BLaER1 treated with 17β-estradiol and CSF1 and Interleukin-3, amounts not matched to agents 10 nM and 100 nM (cell line): Measurements from ENCODE around the gene ZCCHC4.
"Not testable (repeated sequence)": the region's sequence is repeated elsewhere in the genome, so short reads cannot be mapped to it uniquely, and the experiment has no call there.

Experiments
- H3K27ac ChIP-seq, 11 experiments: shearing (Covaris generic); formaldehyde crosslinking; 2 replicates each; pipeline ENCODE4 v1.8.1; 2022
- H3K27me3 ChIP-seq, 11 experiments: shearing (Covaris generic); formaldehyde crosslinking; 2 replicates each; pipeline ENCODE4 v1.8.1; 2022
- H3K36me3 ChIP-seq, 11 experiments: shearing (Covaris generic); formaldehyde crosslinking; 2 replicates each; pipeline ENCODE4 v1.8.1; 2022
- H3K4me1 ChIP-seq, 10 experiments: shearing (Covaris generic); formaldehyde crosslinking; 2 replicates each; pipeline ENCODE4 v1.8.1; 2022
- H3K4me2 ChIP-seq, 11 experiments: shearing (Covaris generic); formaldehyde crosslinking; 2 replicates each; pipeline ENCODE4 v1.8.1; 2022
- H3K4me3 ChIP-seq, 10 experiments: shearing (Covaris generic); formaldehyde crosslinking; 2 replicates each; pipeline ENCODE4 v1.8.1; 2022
- H3K9ac ChIP-seq, 11 experiments: shearing (Covaris generic); formaldehyde crosslinking; 2 replicates each; pipeline ENCODE4 v1.8.1; 2022
- H3K9me3 ChIP-seq, 11 experiments: shearing (Covaris generic); formaldehyde crosslinking; replicated peaks in 1 of 11; 2 replicates each; pipeline ENCODE4 v1.8.1; 2022
- H4K20me1 ChIP-seq, 11 experiments: shearing (Covaris generic); formaldehyde crosslinking; 2 replicates each; pipeline ENCODE4 v1.8.1; 2022
- Cebpa-rat ChIP-seq, 11 experiments: shearing (Covaris generic); IDR thresholded peaks; 2 replicates each; pipeline ENCODE4 v1.8.1; 2022

The ZCCHC4 gene

DNA sequence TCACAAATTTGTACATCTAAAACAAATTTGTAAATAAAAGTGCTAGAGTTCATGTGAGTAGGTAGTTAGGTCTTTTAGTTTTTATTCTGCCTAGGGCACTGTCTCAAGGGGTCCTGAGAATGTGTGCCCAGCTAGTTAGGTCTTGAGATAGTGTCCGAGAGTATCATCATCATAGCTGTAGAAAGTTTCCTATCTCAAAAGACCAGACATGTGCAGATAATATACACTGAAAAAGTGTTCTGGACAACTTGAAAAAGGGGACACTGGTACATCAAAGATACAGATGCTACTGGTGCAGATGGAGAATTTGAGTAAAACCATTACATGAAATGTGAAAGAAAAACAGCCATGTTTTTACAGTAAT is 1.8 kb upstream of the ZCCHC4 start:
- no peaks in the 10 kb centered on the region for H3K27me3 ChIP-seq
- no peak for TF ChIP-seq Cebpa-rat (IDR thresholded peaks at IDR 0.05)
- peak overlapping the region in 1 of 10 experiments; percentile 24; a peak in 1 of 20 replicates for H3K4me3 ChIP-seq
- no peaks in the 10 kb centered on the region for H4K20me1 ChIP-seq
- H3K36me3 ChIP-seq = peaks cover 5 to 16% (median 10%) of the 10 kb centered on the region in 11 experiments; a peak in 20 of 22 replicates
- peak overlapping the region in 7 of 11 experiments; percentile 1 to 51 (median 28); a peak in 6 of 22 replicates for H3K9ac ChIP-seq
- H3K4me2 ChIP-seq = peak overlapping the region; percentile 36 to 72 (median 57); a peak in 21 of 22 replicates
- peak overlapping the region in 8 of 11 experiments; percentile 17 to 64 (median 46); a peak in 15 of 22 replicates for H3K27ac ChIP-seq
- peaks cover 25 to 50% (median 31%) of the 10 kb centered on the region in 10 experiments for H3K4me1 ChIP-seq
- H3K9me3 ChIP-seq = no peaks in the 10 kb centered on the region

DNA sequence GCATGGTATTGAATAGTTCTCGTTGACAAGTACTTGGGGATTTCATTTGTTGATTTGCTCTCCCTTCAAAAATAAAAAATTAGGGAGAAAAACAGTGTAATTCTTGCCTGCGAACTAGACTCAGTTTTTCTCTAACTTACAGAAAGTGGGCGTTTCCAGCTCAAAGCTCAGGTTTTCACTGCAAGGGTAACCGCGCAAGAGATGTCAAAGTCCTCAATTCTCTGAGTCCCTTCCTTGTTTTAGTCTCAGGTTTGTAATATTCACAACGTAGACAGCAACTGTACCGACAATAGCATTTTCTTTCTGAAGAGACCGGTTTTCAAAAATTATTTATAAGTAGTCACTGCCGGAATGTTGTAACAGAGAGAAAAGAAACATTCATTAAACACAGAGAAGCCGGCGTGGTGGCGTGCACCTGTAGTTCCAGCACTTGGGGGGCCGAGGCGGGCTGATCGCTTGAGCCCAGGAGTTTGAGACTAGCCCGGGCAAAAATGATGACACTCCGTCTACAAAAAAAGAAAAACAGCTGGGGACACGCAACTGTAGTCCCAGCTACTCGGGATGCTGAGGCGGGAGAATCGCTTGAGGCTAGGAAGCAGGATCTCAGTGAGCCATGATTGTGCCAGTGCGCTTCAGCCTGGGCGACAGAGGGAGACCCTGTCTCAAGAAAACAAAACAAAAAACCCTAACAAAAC is 774 bp downstream of the ZCCHC4 start:
- Histone ChIP-seq H3K36me3 (peaks cover 14 to 42% (median 29%) of the 10 kb centered on the region in 11 experiments; a peak in 20 of 22 replicates), H3K27me3 (no peaks in the 10 kb centered on the region), H4K20me1 (no peaks in the 10 kb centered on the region), H3K4me3 (peak overlapping the region; percentile 72 to 85 (median 81)), H3K9me3 (no peaks in the 10 kb centered on the region), H3K4me2 (peak overlapping the region; percentile 72 to 98 (median 83)), H3K9ac (peak overlapping the region; percentile 80 to 92 (median 89)), H3K4me1 (peaks cover 25 to 46% (median 29%) of the 10 kb centered on the region in 10 experiments), H3K27ac (peak overlapping the region; percentile 33 to 92 (median 87); a peak in 21 of 22 replicates)
- TF ChIP-seq Cebpa-rat (IDR thresholded peaks at IDR 0.05) = no peak

DNA sequence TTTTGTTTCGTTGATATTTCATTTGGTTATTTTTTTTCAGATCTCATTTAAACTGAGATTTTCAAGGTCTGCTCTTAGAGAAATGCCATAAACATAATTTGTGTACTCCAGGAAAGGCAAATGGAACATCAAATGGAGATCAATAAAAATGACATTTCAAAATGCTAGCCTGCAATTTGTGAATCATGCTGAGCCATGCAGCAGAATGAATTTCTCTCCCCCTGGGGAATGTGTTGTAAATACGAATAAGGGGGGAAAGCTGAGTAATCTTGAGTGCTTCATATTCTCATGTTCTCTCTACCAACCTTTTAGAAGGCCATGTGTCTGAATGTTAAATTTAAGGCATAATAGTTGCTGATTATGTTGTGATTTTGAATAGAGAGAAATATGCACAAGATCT is 7.8 kb downstream of the ZCCHC4 start:
- no peaks in the 10 kb centered on the region for H3K27me3 ChIP-seq
- H3K27ac ChIP-seq = peak overlapping the region in 9 of 11 experiments; percentile 36 to 91 (median 78); a peak in 17 of 22 replicates
- no peak for TF ChIP-seq Cebpa-rat (IDR thresholded peaks at IDR 0.05)
- no peak overlapping the region; a peak in 3 of 20 replicates for H3K4me3 ChIP-seq
- H4K20me1 ChIP-seq = no peaks in the 10 kb centered on the region
- peak overlapping the region in 9 of 11 experiments; percentile 9 to 74 (median 56); a peak in 11 of 22 replicates for H3K9ac ChIP-seq
- H3K9me3 ChIP-seq = no peaks in the 10 kb centered on the region
- H3K36me3 ChIP-seq = peaks cover 12 to 63% (median 42%) of the 10 kb centered on the region in 11 experiments; a peak in 20 of 22 replicates
- peaks cover 0 to 43% (median 28%) of the 10 kb centered on the region in 10 experiments; a peak in 15 of 20 replicates for H3K4me1 ChIP-seq
- H3K4me2 ChIP-seq = peak overlapping the region in 10 of 11 experiments; percentile 20 to 73 (median 58); a peak in 16 of 22 replicates

DNA sequence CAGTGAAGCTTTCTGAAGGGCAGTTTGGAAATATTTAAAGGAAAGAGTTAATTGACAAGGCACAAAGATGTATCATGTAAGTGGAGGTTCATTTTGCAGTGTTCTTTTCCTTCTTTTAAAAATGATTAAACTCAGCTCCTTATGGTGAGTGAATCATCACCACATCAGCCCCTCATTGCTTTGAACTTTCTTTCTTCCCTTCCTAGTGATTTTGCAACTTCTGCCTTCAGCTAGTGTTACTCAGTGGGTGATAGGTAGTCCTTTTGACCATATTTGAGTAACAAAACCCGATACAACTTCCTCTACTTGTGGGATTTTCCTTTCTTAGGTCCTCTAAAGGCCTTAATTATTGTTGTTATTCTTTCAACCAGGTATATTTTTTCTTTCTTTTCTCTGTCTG is 8.2 kb downstream of the ZCCHC4 start:
- peaks cover 7 to 59% (median 38%) of the 10 kb centered on the region in 11 experiments; a peak in 20 of 22 replicates for H3K36me3 ChIP-seq
- H3K9me3 ChIP-seq = no peaks in the 10 kb centered on the region
- TF ChIP-seq Cebpa-rat (IDR thresholded peaks at IDR 0.05) = peak in 4 of 11 experiments; percentile 45 to 81 (median 60); a peak in 7 of 22 replicates
- H3K9ac ChIP-seq = peak overlapping the region in 9 of 11 experiments; percentile 9 to 74 (median 56); a peak in 14 of 22 replicates
- H3K4me1 ChIP-seq = peaks cover 0 to 43% (median 28%) of the 10 kb centered on the region in 10 experiments; a peak in 15 of 20 replicates
- H3K4me2 ChIP-seq = peak overlapping the region in 10 of 11 experiments; percentile 20 to 73 (median 58); a peak in 18 of 22 replicates
- no peak overlapping the region; a peak in 3 of 20 replicates for H3K4me3 ChIP-seq
- no peaks in the 10 kb centered on the region for H3K27me3 ChIP-seq
- H3K27ac ChIP-seq = peak overlapping the region in 10 of 11 experiments; percentile 3 to 91 (median 74); a peak in 19 of 22 replicates
- H4K20me1 ChIP-seq = no peaks in the 10 kb centered on the region

DNA sequence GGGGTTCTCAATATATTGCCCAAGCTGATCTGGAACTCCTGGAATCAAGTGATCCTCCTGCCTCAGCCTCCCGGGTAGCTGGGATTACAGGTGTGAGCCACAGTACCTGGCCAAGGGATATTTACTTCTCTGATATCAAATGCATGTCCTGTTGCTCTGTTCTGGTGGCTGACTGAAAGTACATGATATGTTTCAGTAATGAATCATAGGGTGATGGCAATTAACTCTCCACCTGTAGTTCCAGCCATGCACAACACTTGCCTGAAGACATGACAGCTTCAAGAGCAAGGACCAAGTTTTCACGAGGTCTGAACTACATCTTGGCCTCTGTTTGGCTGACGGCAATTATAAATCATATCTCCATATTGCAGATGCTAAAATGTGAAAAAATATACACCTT is 9.1 kb downstream of the ZCCHC4 start:
- peak overlapping the region in 5 of 11 experiments; percentile 39 to 74 (median 64); a peak in 7 of 22 replicates for H3K9ac ChIP-seq
- H4K20me1 ChIP-seq = no peaks in the 10 kb centered on the region
- H3K4me2 ChIP-seq = peak overlapping the region in 6 of 11 experiments; percentile 36 to 73 (median 69); a peak in 13 of 22 replicates
- no peak for TF ChIP-seq Cebpa-rat (IDR thresholded peaks at IDR 0.05)
- H3K27me3 ChIP-seq = no peaks in the 10 kb centered on the region
- H3K4me1 ChIP-seq = peaks cover 0 to 43% (median 28%) of the 10 kb centered on the region in 10 experiments; a peak in 15 of 20 replicates
- H3K36me3 ChIP-seq = peaks cover 0 to 55% (median 31%) of the 10 kb centered on the region in 11 experiments; a peak in 17 of 22 replicates
- H3K9me3 ChIP-seq = no peaks in the 10 kb centered on the region
- H3K4me3 ChIP-seq = no peak overlapping the region
- H3K27ac ChIP-seq = peak overlapping the region in 9 of 11 experiments; percentile 36 to 91 (median 78); a peak in 16 of 22 replicates

DNA sequence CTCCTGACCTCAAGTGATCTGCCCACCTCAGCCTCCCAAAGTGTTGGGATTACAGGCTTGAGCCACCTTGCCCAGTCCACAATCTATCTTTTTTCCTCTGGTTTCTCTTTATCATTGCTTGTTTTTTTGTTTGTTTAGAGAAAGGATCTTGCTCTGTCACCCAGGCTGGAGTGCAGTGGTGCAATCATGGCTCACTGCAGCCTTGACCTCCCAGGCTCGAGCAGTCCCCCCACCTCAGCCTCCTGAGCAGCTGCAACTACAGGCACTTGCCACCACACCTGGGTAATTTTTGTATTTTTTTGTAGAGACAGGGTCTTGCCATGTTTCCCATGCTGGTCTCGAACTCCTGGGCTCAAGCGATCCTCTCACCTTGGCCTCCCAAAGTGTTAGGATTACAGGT is 15.9 kb downstream of the ZCCHC4 start:
- H3K9ac ChIP-seq, H3K4me1 ChIP-seq, H4K20me1 ChIP-seq, H3K27ac ChIP-seq, H3K4me2 ChIP-seq, H3K27me3 ChIP-seq, H3K9me3 ChIP-seq, H3K4me3 ChIP-seq: not testable (repeated sequence)
- peaks cover 0 to 15% (median 5%) of the 10 kb centered on the region in 11 experiments; a peak in 10 of 22 replicates for H3K36me3 ChIP-seq

DNA sequence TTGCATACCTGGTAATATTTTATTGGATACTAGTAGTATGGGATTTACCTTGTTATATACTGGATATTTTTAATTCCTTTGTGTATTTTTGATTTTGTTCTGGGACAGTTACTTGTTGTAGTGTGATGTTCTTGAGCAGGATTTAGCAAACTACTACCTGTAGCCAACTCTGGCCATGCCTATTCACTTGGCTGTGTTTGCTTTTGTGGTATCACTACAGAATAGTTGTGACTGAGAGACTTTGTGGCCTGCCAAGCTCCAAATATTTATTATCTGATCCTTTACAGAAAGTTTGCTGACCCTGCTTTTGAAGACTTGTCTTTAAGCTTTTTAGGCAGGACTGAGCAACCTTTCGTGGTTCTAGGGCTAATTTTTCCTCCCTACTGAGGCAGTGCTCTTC is 17.8 kb downstream of the ZCCHC4 start:
- peaks cover 0 to 10% (median 0%) of the 10 kb centered on the region in 10 experiments; a peak in 8 of 20 replicates for H3K4me1 ChIP-seq
- H3K27ac ChIP-seq = no peak overlapping the region
- H3K4me3 ChIP-seq = no peak overlapping the region
- no peak for TF ChIP-seq Cebpa-rat (IDR thresholded peaks at IDR 0.05)
- H3K36me3 ChIP-seq = peaks cover 11 to 34% (median 22%) of the 10 kb centered on the region in 11 experiments; a peak in 19 of 22 replicates
- no peak overlapping the region for H3K4me2 ChIP-seq
- no peaks in the 10 kb centered on the region for H3K27me3 ChIP-seq
- no peaks in the 10 kb centered on the region for H4K20me1 ChIP-seq
- H3K9me3 ChIP-seq = no peaks in the 10 kb centered on the region
- H3K9ac ChIP-seq = no peak overlapping the region

DNA sequence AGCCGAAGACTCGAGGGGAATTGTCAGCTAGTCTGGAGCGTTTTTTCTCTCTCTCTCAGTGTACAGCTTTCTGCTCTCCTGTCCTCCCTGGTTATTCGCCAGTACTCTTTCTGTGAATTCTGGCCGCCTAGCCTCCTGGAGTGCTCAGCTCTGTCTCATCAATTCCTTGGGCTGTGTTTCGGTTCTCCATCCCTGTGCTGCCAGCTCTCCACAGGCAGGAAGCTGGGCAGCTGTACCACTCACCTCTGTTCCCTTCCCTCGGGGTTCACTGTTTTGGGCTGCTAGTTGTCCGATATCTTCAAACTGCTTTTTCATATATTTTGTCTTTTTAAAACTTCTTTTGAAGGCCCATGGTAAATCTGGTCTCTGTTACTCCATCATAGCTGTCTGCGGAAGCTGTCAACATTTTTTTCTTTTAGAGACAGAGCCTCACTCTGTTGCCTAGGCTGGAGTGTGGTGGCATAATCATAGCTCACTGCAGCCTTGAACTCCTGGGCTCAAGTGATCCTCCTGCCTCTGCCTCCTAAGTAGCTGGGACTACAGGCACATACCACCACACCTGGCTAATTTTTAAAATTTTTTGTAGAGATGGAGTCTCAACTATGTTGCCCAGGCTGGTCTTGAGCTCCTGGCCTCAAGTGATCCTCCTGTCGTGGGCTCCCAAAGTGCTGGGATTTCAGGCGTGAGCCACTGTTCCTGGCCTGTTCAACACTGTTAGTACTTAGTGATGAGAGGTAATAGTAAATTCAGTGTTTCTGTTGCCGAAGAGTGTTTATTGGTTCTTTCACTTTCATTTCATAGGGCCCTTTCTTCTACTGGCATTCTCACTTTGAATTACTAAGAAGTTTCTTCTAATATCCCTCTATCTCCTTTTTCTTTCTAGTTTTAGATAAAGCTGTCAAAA is 18.6 kb downstream of the ZCCHC4 start:
- H3K4me3 ChIP-seq = no peak overlapping the region
- peaks cover 11 to 40% (median 28%) of the 10 kb centered on the region in 11 experiments; a peak in 20 of 22 replicates for H3K36me3 ChIP-seq
- no peaks in the 10 kb centered on the region for H3K9me3 ChIP-seq
- H3K27ac ChIP-seq = no peak overlapping the region
- 0 out of 22 replicates have a peak overlapping the region, but pooled peaks of 1 of the 11 experiments have one; percentile 24 for H3K9ac ChIP-seq
- H3K4me1 ChIP-seq = peaks cover 0 to 10% (median 0%) of the 10 kb centered on the region in 10 experiments; a peak in 8 of 20 replicates
- no peak for TF ChIP-seq Cebpa-rat (IDR thresholded peaks at IDR 0.05)
- peak overlapping the region in 1 of 11 experiments; percentile 33; a peak in 1 of 22 replicates for H3K4me2 ChIP-seq
- H3K27me3 ChIP-seq = no peaks in the 10 kb centered on the region
- no peaks in the 10 kb centered on the region for H4K20me1 ChIP-seq
